ENCODE data around the gene HYLS1.

Gene HYLS1

DNA sequence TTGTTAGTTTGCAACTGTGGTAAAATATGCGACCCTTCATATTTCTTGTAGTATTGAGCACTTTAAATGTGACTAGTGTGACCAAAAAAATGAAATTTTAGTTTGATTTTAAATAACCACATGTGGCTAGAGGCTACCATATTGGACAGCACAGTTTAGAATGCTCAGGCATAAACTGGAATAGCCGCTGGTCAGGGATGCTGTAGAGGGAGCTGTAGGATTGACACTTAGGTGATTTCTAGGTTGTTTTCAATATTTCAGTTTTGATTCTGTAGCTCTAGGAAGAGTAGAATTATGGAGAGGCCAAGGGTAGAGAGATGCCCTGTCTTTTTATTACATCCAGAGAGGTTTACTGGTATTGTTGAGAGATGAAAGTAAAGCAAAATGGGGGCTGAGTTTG lies 47.6 kb downstream of the HYLS1 start:
- no peak for DNase-seq

DNA sequence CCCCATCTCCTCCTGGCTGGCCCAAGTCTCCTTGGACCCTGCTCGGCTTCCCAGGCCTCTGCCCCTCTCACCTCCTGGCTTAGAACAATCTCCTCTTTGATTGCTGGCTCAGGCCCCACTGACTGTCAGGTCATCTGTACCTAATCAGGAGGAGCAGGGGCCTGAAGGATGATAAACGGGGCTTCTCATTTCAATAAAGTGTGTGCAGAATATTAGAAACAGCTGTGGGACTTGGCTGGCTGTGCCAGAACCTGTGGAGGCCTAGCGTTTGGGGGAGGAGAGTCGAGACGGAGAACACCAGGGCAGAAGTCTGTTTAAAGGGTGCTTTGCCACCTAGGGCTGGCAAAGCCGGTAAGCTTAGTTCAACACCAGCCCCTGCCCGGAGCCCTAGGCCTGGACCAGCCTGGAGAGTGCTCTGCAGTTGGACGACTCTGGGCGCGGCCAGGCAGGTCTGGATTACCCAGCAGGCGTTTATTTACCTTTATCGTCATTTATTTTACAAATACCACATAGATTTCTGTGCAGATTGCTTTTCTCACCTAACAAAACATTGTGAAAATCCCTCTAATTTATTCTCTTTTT lies 48.2 kb downstream of the HYLS1 start:
- no peak for DNase-seq

DNA sequence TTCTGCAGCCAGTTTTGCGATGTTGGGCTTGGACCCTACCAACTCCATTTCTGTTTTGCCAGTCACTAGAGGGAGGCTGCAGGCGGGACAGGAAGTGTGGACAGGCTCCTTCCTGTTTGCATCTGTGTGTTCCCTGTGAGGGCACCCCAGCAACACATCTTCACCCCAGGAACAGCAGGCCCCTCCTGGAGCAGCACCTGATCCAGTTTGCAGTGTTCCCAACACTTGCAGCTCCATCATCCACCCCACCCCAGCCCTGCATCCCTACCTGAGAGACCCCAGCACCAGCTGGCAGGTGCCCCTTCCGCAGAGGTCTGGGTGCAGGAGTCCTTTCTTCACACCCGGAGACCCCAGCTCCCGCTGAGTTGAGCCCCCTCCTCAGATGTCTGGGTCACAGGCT lies 51.0 kb downstream of the HYLS1 start:
- DNase-seq = no peak

DNA sequence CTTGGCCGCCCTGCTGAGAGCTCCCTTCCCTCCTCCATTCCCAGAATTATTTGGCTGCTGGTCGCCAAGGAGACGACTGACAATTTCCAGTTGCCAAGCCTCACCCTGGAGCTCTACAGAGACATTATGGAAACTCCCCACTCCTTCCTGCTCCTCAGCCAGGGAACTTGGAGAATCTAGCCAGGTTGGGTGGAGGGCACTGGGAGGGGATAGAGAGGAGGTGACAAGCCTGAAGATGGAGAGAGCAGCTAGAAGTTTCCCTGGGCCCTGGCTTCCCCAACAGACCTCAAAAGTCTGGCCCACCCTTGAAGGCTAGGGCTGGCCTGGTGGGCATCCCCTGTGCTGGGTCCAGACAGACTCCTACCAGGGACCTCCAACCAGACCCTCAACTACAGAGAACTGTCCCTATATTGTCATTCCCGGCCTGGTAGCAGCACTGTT lies 51.6 kb downstream of the HYLS1 start:
- no peak for DNase-seq

DNA sequence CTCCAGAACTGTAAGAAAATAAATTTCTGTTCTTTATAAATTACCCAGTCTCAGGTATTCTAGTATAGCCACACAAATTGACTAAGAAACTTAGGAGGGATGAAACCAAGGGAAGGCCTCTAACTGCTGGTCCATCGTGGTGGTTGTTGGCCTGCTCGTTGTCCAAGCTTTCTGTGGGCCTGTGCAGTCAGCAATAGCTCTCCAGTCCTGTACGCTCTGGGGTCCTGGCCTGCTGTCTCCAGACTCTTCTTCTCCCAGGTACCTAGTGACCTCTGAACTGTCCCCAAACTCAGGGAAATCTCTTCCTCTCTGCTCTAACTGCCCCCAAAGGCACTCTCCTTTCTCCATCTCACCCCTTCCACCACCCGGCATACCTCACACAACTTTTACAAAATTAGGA lies 52.7 kb downstream of the HYLS1 start:
- DNase-seq = no peak

DNA sequence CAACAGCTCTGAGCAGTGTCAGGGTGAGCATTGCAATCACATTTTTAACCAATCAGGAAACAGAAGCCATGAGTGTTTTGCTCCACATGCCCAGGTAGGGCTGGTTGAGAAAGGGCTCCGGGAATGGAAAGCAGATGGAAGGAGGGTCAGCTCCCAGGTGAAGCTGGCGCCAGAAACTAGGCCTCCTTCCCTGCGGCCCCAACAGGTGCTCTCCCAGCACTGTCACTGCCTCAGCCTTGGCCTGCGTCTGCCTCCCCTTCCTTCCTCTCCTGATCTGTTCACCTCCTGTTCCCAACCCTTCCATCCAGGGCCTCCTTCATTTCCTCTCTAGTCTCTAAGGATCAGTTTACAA lies 53.8 kb downstream of the HYLS1 start:
- no peak for DNase-seq

DNA sequence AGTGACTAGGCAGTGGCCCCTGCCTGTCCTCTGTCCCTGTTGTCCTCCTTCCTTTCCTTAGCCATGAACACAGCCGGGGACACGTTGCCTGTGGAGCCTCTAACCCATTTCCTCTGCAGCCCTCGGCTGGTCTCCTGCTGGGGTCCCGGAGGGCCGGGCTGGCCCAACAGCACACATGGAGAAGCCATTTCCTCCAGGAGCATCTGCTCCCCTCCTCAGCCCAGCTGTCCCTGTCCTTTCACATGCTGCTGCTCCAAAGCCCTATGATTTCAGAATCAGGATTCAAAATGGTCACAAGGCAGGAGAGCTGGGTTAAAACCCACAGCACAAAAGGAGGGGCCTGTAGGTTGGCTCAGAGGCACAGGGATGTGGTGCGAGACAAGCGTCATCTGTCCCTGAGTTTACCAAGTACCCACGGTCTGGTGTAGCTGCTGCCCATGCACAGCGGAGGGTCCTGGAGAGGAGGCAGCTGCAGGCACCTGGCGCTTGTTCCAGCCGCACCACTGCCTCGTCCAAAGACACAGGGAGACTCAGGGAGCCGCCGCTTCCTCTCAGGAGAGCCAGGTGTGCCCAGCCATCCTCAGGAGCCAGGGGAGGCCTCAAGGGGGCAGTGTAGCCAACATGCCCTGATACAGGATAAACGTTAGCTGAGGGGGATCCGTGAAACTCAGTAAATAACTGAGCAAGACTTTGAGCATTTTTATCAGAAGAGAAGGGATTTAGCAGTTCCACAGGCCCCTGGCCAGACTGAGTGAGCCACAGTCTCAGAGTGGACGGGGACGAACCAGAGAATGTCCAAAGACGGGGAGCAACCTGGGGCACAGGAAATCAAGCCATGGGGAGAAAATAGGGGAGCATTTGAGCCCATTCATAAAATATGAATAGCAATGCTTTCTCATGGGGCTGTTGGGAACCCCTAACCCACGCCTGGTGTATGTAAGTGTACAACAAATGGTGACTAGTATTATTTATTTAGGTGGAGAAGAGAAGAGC lies 54.4 kb downstream of the HYLS1 start:
- peak; percentile 44 for DNase-seq

DNA sequence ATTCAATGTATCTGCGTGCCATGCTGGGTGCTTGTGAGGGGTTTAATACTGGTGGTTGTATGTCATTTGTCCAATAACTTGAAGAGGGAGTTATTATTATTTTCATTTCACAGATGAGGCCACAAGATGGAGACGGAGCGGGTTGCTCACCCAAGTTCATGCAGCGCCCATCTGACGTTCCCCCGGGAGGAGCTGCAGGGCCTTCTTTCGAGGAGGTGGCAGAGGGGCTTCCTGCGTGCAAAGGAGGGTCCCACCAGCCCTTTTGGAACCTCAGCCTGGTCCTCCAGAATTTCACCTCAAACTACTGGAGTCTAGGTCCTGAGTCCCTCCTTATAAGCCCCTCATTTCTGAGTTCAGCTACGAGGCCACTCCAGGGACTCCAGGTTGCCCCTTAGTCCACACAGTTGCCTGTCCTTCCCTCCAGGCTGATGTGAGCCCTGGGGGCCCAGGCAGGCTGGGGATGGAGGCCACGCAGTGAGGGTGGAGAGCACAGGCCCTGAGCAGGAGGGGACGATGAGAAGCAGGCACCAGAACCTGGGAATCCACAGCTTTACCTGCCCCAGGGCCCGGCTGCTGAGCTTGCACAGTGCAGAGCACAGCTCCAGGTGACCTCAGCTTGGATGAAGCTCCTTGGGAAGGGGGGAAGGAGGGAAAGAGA lies 55.4 kb downstream of the HYLS1 start:
- DNase-seq = no peak

DNA sequence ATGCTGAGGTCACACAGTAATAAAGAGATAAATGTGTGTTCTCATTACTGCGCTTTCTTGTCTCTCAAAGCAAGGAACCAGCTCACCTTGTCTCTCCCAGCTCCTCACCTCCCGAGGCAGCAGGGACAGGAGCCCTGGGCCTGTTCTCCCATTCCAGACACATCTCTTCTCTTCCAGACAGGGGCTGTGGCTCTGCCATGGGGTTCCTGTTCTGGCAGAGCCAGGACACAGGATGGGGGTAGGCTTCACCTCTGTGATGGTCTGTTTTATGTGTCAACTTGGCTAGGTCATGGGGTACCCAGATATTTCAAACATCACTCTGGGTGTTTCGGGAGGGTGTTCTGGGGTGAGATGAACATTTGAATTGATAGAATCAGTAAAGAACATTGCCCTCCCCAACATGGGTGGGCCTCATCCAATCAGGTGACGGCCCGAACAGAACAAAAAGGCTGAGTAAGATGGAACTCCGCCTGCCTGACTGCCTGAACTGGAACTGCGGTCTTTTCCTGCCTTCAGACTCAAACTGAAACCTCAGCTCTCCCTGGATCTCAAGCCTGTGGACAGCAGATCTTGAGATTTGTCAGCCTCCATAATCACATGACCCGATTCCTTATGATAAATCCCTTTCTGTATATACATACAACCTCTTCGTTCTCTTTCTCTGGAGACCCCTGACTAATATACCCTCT lies 56.3 kb downstream of the HYLS1 start:
- DNase-seq = no peak

DNA sequence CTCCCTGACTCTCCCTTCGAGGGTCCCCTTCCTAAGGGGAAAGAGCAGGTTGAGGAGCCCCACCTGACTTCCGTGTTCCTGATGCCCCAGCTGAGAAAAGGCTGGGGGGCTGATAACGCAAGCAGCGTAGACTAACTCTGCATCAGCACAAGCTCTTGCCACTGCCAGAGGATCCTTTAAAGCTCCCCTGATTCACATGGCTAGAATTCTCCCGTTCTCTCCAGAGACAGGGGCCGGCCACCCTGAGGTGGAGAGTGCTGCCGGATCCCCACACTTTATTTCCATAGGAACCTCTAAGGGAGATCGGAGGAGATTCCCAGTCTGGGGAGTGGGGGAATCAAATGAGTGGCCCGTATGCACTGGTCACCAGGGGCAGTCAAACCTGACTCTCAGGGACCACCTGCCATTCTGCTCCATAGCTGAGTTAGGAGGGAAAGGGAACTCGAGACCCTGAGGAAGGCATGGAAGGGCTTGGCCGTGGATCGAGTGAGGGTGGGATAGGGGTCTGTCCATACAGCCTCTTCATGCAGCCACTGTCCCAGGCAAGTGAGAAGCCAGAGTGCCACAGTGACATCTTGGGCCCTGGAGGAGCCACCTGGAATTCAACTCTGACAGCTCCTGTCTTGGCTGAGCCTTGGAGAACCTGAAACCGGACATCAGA lies 57.0 kb downstream of the HYLS1 start:
- no peak for DNase-seq

DNA sequence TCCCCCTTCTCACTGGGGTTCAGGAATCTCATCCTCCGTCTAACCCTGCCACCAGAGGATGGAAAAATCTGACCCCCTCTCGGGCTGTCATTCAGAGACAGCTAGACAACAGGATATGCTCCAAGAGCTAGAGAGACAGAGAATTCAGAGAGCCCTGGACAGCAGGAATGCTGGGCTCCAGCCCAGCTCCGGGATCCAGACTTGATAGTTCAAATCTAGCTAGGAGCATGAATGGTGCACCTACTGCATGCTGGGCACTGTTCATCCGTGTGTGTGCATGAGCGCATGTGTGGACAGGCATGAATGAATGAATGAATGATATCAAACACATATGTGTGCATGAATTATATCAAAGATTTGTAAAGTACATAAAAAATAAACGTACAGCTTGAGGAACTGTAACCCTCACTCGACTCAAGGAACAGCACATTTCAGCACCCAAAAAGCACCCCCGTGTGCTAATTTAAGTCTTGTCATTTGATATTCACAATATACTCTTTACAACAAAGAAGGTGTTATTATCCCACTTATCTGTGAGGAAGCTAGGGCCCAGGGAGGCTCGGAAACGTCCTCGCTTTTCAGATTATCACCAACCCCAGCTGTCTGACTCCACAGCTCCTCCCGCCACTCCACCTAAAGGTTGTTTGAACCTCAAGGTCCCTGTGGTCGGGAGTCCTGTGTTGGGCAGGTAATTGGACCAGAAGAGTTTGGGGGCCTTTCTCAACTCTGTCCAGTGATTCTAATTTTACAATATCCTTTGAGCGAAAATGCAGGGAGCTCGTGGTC lies 57.7 kb downstream of the HYLS1 start:
- DNase-seq = no peak

DNA sequence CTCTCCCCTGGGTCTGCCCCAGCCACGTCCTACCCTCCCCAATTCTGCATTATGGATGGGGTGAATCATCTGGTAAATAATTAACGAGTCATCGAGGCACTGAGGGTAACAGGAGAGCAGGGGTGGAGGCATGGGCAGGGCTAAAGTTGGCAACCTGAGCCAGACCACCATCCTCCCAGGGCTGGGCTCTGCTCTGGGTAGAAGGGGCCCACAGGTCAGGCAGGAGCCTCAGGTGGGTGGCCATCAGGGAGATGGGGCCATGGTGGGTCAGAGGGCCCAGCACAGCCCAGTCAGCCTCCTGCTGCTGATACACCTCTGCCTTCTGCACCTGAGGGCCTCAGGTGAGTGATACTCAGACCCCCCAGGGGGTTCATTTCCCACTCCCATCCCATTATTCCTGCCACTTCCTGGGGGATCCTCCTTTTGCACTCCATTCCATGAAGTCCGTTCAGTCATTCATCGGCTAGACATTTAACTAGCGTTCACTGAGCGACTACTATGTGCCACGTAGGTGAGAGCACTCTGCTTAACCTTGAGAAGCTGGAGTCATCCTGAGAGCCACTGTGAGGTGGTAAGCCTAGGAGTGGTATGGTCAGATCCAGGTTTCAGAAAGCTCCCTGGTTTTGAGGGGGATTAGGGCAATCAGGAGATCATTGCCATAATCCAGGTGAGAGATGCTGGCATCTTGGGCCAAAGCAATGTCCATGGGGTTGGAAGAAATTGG lies 58.5 kb downstream of the HYLS1 start, which contains the start of gene VSIG10L2:
VSIG10L2 (plus strand) TSS at position 248 of the 724 bp plus-strand sequence; CDS start at position 260, 12 bp downstream.
- DNase-seq = no peak

DNA sequence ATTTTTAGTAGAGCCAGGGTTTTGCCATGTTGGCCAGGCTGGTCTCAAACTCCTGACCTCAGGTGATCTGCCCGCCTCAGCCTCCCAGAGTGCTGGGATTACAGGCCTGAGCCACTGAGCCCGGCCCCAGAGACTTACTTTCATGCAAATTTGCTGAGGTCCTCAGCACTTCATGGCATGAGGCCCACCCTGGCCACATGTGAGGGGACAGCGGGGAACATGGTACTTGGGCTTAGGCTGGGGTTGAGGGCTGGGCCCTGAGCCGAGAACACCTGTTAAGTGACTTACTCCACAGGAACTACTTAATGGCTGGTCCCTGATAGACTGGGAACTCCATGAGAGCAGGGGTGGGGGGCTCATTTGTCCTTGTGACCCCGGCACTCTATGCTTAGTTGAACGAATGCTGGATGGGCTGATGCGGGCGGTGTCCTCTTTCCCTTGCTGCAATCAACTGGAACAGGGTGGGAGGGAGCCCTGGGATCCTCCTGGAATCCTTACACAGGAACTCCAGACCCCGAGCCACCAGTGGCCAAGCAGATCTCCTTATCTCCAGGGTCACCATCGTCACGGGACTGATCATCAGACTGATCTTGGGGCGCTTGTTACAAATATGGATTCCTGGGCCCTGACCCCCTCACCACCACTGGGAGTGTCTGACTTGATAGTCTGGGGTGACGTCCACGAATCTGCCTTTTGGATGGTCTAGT lies 59.4 kb downstream of the HYLS1 start:
- no peak for DNase-seq

DNA sequence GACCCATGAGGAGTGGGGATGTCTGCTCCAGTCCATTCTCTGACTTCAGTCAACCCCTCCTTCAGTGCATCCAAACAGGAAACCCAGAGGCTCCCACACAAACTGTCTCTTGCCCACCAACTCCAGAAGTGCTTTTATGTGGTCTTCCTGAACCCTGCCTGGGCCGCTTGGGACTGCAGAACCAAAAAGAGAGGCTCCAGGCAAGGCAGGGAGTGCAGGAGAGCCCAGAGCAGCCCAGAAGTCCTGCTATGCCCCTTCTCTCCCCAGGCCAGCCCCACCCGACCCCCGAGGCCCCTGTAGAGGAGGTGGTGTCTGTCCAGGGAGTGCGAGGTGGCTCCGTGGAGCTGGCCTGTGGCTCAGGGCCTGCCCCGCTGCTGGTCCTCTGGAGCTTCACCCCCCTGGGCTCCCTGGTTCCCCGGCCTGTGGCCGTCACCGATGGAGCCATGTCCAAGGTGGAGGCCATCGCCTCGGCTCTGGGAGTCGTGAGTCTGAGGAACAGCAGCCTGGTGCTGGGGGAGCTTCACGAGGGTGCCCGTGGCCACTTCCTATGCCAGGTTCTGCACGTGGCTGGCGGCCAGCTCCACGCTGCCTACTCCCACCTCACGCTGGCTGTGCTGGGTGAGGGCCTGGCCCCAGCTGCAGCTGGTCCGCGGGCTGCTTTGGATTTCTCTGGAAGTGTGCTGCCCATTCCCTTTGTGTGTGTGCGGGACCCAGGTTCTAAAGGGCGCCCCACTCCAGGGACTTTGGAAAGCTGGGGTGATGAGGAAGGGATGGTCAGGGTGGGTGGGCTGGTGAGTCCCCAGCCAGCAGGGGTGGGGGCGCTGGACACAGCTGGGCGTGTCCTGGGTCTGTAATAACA lies 60.2 kb downstream of the HYLS1 start:
- DNase-seq = no peak

DNA sequence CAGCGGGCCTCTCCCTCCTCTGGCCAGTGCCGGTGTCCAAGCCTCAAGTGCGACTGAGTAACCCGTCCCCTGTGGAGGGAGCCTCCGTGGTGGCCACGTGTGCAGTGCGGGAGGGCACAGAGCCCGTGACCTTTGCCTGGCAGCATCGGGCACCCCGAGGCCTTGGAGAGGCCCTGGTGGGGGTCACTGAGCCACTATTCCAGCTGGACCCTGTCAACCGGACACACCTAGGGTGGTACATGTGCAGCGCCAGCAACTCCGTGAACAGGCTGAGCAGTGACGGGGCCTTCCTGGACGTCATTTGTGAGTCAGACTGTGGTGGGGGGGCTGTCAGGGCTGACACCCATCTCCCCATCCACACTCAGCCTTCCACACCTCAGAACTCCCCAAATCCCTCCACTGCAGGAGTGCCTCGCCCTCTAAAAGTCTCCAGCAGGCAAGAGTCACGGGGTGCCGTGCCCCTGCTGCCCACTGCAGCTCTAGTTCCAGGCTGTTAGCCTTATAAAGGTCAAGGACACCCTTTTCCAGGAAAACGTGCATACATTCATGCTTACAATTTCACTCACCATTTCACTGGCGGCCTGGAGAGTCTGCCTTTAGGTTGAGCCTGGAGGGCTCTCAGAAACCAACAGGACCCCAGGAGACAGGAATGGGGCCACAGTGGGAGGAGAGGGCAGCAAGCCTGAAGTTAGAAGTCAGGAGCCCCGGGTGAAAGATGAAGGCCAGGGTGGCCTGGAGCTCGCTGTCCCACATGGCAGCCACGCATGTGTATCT lies 61.0 kb downstream of the HYLS1 start:
- DNase-seq = no peak

DNA sequence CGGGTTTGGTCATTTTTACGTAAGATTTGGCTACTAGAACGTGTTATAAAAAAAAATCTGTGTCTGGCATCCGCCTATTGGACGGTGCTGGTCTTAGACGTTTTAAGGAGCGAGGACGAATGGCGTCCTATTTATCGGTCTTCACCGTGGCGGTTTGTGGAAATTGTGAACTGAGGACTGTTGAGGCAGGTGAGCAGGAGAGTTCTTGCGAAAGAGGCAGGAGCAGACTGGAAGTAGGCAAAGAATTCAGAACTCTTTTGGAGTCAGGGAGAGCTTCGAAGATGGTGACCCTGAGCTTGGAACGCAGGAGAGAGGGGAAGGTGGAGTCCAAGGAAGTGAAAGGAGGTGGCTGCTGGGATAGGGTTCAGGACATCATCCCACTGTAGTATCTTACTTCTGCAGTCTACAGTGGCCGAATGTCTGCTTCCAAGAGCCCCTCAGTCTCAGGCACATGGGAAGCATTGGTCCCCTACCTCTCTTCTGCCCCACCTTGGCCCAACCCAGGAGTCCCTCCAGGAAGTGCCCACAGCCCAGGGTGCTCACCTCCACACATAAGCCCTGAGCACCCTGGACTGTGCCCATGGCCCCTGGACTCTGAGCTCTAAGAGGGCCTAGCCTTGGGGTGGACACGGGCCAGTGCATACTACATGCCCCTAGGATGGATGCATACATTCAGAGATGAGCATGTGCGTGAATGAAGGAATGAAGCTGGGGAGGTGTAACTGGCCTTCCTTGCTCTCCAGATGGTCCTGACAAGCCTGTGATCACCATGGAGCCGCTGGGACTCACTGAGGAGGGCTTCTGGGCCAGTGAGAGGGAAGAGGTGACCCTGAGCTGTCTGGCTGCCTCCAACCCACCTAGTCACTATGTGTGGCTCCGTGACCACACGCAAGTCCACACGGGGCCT lies 62.1 kb downstream of the HYLS1 start:
- no peak for DNase-seq

DNA sequence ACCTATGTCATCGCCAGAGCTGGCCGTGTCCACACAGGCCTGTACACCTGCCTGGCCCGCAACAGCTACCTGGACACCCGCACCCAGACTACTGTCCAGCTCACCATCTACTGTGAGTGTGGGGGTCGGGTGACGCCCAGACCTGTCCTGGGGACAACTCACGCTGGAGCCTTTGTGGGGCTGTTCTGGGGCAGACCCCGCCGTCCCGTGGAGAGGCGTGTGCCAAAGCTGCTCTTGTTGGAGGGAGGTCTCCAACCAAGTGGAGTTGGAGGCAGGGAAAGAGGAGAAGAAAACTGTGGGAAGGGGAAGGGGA lies 62.7 kb downstream of the HYLS1 start:
- no peak for DNase-seq
